AG09319 (cell line): ENCODE measurements around the gene SLC2A4RG.

Source experiments
- DNase-seq: peaks from one replicate; pipeline ENCODE4 v3.0.0-alpha.2; 2010; ENCODE audit warnings: low read depth; ENCODE audit errors: extremely low read depth
- CTCF ChIP-seq: IDR thresholded peaks from 2 replicates; pipeline ENCODE4 v1.5.1; 2011; ENCODE audit warnings: low read depth, mild to moderate bottlenecking, inconsistent platforms, low read length, moderate library complexity

SLC2A4RG gene

GRCh38 chr20:63742381-63743024 lies 2.9 kb downstream of the SLC2A4RG start:
- no peak for DNase-seq
- no peak for TF ChIP-seq CTCF

DNA sequence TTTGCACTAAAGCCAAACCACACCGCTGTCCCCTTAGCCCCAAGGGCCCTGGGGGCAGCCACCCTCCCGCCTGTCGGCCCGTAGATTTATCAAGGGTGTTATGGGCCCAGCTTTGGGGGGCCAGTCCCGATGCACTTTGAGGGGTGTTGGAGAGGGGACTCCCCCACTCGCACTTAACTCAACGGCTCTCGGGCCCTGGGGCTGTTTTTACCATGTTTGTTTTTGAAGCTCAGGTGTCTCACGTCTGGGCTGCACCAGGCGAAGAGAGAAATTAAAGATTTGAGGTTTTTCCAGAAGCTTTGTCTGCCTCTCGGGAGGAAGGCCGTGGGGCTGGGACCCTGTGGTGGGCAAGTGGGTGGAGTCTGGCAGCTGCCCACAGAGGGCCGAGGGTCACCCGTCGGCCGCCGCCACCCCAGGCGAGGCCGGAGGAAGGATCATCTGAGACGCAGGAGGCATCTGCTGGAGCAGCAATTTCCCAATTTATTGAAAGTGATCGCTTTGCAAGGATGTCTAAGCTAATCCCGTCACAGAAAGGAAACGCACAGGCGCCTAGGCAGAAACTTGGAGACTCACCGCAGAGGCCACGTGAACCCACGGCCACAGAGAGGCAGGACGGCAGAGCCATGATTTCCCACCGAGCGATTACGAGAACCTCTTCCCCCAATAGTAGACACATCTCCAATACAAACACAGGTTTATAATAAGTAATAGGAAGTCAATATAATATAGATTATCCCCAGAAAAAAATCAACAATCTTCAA lies 3.8 kb downstream of the SLC2A4RG start:
- DNase-seq = no peak
- no peak for TF ChIP-seq CTCF

DNA sequence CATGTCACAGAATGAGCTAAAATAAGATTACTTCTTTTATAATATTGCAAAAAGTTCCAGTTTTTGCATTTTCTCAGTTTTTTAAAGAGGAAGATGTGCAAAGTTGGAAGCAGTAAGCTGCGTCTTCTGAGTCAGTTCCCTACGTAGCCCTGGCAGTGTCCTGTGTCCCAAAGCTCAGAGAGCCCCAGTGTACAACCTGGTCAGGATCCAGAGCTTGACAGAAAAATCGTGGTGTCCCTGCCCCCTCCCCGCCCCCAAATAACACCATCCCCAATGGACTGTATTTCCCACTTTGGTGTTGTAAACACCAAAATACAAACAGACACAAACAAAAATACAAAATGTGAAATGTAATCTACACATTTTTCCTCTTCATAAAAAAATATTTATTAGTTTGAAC lies 4.6 kb downstream of the SLC2A4RG start:
- TF ChIP-seq CTCF = no peak
- DNase-seq = no peak

DNA sequence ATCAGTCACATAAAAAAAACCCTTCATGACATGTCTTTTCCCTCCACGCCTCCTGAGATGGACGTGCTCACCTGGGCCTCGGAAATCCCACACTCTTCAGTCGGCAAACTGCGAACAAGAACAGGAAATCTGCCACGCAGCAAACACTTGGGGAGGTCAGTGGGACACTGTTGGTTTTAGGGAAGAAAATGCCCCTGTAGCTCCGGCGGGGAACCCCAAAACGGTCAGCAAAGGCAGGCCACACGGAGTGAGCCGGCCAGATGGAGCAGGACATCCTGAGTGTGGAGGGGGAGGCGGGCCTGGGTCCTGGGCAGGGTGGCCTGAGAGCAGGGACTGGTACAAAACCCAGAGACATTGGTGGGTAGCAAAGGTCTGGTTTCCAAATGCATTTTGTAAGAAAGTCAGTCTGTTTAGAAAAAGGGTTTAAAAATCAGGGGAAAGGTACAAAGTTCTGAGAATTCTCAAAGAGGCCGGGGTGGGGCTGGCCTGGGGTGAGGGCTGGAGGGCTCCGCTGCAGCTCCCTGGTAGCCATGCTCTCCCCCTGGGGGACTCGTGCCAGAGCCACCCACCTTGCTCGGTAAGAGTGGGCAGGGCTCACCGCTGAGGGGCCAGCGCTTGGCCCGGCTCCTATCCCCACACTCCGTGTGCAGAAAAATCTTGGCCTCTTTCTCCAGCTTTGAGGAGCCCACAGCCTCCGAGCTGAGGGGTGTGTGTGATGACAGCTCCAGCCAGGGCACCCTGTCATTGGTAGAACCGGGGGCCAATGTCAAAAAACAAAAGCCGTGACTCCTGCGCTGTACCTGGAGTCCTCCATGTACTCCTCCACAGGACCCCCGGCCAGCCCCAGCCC lies 5.2 kb downstream of the SLC2A4RG start:
- no peak for TF ChIP-seq CTCF

DNA sequence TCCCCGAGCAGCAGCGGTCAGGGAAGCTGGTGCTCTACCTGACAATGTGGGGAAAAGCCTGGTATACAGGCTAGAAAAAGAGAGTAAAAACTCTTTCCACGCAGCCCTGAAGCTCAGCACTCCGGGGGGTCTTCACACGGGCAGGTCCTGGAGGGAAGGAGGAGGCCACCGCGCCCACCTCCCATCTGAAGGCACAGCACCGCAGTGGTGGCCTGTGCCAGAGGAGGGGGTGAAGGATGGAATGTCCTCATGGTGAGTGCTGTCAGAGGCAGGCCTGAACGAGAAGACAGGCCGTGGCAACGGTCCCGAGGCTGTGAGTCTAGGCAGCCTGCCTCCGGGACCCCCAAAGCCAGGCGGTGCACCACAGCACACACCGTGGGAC lies 5.8 kb downstream of the SLC2A4RG start:
- no peak for DNase-seq
- TF ChIP-seq CTCF = no peak

More for the DNA sequence above, 5.2 kb downstream of the SLC2A4RG start:
- DNase-seq = no peak

DNA sequence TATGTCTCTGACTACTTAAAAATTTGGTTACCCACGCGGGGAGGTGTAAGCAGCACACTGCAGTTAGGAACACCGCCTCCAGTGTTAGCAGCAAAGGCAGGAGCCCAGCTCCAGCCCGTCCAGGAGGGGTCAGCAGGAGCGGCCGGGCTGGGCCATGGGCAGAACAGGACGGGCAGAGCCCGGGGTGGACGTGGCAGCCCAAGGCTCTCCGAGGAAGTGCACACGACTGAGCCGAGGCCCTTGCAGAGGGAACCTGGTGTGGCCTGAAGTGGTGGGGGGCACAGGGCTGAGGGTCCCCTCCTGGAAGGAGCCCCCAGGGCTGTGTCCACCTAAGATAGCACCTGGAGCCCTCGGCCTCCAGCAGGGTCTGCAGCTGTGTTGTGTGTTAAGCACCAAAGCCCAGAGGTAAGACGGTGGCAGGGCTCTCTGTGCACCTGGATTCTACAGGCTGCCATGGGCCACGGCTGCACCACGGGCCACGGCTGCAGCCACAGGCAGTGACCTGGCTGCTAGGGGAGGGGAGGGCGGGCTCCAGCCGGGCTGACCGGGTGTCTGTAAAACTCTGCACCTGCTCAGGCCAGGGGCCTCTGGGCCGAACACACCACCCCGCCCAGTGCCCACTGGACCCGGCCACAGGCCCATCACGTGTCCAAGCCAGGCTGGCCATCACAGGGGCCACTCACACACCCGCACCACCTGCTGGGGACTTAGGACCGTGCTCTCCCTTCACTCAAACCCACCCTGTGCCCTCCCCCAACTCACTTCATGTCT lies 6.6 kb downstream of the SLC2A4RG start:
- TF ChIP-seq CTCF = no peak
- no peak for DNase-seq
